ENCODE results near the gene CDC7. TPM values are rescaled to one million over a fixed set of nuclear protein-coding genes. Genes with fewer than 3 reads are reported as not detected.

Gene CDC7
- total and polyA plus RNA-seq, 2 experiments from 2014 or later, result 26.6 to 44.0 TPM

DNA sequence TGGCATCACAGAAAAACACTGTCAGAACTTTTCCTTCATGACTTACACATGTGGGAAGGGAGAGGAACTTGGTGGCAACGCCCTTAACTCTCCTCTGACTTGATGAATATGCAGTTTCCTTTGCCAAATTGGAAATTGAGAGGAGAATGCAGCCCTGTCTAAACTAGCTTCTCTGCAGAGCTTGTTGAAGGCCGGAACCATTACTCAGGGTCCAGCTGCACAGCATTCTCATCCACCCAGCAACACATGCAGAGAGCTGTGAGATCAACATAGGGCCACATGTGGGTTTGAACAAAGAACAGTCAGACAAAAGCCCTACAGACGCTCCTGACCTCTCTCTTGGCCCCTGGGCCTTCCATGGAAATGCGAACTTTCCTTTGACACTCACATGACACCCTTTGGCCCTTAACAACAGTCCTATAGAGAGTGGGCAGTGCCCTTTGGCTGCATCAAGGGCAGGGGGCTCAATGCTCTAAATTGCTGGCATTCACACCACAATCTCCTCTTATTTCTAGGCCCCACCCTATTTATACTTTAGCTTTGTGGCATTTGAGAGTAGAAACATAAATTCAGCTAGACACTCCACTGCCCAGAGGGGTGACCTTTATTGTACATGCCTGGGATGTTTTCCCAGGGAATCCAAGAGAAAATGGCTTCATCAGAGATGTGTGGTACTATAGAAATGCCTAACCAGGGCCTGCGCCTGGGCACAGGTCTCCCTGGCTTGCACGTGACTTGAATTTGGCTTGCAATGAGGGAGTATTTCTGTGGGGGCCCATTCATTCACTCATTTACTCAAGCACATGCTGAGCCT lies 64.4 kb downstream of the CDC7 start:
- peaks cover 8% of the 10 kb centered on the region; the same call in 2 of the 3 replicates for H3K9me3 Mint-ChIP-seq
- DNase-seq (ENCODE audit: low spot score), result no peak
- H3K27ac ChIP-seq (ENCODE audit: low read depth), result no peak overlapping the region

More for the DNA sequence above, 64.4 kb downstream of the CDC7 start:
- Mint-ChIP-seq H3K4me1 (peaks cover 4% of the 10 kb centered on the region; the same call in 2 of the 3 replicates), H3K36me3 (ENCODE audit: low read depth) (peaks cover 8% of the 10 kb centered on the region), H3K4me3 (no peak overlapping the region), H3K27ac (no peak overlapping the region), H3K27me3 (ENCODE audit: insufficient read depth, low read depth, poor library complexity) (peaks cover 2% of the 10 kb centered on the region)
- H3K4me2 ChIP-seq, result no peak overlapping the region
- H3K36me3 ChIP-seq (ENCODE audit: insufficient read depth), result 0 out of 2 replicates have a peak, but pooled peaks cover 8% of the 10 kb centered on the region
- H2AFZ ChIP-seq, result peak overlapping the region; percentile 94
- no peaks in the 10 kb centered on the region for H3F3A ChIP-seq (replicated peaks; ENCODE audit: low read depth)
- TF ChIP-seq NANOG (IDR thresholded peaks at IDR 0.05; ENCODE audit: borderline replicate concordance) (no peak), POLR2AphosphoS5 (IDR thresholded peaks at IDR 0.05; ENCODE audit: low read depth) (no peak), ZNF331 (CRISPR knock-in tag; IDR thresholded peaks at IDR 0.05; ENCODE audit: low read depth) (no peak), EZH2phosphoT487 (IDR thresholded peaks at IDR 0.05; ENCODE audit: unreplicated experiment) (no peak), EZH2 (IDR thresholded peaks at IDR 0.05; ENCODE audit: low read depth, unreplicated experiment) (no peak), STAT1 (IDR thresholded peaks at IDR 0.05; ENCODE audit: unreplicated experiment) (no peak), CREB1 (CRISPR knock-in tag; IDR thresholded peaks at IDR 0.05; ENCODE audit: low read depth) (no peak), JUNB (IDR thresholded peaks at IDR 0.05; ENCODE audit: unreplicated experiment) (no peak), ZNF114 (CRISPR knock-in tag; IDR thresholded peaks at IDR 0.05) (no peak)
- TF ChIP-seq, protein P1, sequence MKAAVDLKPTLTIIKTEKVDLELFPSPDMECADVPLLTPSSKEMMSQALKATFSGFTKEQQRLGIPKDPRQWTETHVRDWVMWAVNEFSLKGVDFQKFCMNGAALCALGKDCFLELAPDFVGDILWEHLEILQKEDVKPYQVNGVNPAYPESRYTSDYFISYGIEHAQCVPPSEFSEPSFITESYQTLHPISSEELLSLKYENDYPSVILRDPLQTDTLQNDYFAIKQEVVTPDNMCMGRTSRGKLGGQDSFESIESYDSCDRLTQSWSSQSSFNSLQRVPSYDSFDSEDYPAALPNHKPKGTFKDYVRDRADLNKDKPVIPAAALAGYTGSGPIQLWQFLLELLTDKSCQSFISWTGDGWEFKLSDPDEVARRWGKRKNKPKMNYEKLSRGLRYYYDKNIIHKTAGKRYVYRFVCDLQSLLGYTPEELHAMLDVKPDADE (IDR thresholded peaks at IDR 0.05), result no peak
- TF ChIP-seq, protein P2, sequence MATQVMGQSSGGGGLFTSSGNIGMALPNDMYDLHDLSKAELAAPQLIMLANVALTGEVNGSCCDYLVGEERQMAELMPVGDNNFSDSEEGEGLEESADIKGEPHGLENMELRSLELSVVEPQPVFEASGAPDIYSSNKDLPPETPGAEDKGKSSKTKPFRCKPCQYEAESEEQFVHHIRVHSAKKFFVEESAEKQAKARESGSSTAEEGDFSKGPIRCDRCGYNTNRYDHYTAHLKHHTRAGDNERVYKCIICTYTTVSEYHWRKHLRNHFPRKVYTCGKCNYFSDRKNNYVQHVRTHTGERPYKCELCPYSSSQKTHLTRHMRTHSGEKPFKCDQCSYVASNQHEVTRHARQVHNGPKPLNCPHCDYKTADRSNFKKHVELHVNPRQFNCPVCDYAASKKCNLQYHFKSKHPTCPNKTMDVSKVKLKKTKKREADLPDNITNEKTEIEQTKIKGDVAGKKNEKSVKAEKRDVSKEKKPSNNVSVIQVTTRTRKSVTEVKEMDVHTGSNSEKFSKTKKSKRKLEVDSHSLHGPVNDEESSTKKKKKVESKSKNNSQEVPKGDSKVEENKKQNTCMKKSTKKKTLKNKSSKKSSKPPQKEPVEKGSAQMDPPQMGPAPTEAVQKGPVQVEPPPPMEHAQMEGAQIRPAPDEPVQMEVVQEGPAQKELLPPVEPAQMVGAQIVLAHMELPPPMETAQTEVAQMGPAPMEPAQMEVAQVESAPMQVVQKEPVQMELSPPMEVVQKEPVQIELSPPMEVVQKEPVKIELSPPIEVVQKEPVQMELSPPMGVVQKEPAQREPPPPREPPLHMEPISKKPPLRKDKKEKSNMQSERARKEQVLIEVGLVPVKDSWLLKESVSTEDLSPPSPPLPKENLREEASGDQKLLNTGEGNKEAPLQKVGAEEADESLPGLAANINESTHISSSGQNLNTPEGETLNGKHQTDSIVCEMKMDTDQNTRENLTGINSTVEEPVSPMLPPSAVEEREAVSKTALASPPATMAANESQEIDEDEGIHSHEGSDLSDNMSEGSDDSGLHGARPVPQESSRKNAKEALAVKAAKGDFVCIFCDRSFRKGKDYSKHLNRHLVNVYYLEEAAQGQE (IDR thresholded peaks at IDR 0.05; ENCODE audit: unreplicated experiment), result no peak
- TF ChIP-seq, protein P3, sequence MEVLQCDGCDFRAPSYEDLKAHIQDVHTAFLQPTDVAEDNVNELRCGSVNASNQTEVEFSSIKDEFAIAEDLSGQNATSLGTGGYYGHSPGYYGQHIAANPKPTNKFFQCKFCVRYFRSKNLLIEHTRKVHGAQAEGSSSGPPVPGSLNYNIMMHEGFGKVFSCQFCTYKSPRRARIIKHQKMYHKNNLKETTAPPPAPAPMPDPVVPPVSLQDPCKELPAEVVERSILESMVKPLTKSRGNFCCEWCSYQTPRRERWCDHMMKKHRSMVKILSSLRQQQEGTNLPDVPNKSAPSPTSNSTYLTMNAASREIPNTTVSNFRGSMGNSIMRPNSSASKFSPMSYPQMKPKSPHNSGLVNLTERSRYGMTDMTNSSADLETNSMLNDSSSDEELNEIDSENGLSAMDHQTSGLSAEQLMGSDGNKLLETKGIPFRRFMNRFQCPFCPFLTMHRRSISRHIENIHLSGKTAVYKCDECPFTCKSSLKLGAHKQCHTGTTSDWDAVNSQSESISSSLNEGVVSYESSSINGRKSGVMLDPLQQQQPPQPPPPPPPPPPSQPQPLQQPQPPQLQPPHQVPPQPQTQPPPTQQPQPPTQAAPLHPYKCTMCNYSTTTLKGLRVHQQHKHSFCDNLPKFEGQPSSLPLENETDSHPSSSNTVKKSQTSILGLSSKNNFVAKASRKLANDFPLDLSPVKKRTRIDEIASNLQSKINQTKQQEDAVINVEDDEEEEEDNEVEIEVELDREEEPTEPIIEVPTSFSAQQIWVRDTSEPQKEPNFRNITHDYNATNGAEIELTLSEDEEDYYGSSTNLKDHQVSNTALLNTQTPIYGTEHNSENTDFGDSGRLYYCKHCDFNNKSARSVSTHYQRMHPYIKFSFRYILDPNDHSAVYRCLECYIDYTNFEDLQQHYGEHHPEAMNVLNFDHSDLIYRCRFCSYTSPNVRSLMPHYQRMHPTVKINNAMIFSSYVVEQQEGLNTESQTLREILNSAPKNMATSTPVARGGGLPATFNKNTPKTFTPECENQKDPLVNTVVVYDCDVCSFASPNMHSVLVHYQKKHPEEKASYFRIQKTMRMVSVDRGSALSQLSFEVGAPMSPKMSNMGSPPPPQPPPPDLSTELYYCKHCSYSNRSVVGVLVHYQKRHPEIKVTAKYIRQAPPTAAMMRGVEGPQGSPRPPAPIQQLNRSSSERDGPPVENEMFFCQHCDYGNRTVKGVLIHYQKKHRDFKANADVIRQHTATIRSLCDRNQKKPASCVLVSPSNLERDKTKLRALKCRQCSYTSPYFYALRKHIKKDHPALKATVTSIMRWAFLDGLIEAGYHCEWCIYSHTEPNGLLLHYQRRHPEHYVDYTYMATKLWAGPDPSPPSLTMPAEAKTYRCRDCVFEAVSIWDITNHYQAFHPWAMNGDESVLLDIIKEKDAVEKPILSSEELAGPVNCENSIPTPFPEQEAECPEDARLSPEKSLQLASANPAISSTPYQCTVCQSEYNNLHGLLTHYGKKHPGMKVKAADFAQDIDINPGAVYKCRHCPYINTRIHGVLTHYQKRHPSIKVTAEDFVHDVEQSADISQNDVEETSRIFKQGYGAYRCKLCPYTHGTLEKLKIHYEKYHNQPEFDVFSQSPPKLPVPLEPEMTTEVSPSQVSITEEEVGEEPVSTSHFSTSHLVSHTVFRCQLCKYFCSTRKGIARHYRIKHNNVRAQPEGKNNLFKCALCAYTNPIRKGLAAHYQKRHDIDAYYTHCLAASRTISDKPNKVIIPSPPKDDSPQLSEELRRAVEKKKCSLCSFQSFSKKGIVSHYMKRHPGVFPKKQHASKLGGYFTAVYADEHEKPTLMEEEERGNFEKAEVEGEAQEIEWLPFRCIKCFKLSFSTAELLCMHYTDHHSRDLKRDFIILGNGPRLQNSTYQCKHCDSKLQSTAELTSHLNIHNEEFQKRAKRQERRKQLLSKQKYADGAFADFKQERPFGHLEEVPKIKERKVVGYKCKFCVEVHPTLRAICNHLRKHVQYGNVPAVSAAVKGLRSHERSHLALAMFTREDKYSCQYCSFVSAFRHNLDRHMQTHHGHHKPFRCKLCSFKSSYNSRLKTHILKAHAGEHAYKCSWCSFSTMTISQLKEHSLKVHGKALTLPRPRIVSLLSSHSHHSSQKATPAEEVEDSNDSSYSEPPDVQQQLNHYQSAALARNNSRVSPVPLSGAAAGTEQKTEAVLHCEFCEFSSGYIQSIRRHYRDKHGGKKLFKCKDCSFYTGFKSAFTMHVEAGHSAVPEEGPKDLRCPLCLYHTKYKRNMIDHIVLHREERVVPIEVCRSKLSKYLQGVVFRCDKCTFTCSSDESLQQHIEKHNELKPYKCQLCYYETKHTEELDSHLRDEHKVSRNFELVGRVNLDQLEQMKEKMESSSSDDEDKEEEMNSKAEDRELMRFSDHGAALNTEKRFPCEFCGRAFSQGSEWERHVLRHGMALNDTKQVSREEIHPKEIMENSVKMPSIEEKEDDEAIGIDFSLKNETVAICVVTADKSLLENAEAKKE (CRISPR knock-in tag; IDR thresholded peaks at IDR 0.05), result no peak
- TF ChIP-seq, protein P4, sequence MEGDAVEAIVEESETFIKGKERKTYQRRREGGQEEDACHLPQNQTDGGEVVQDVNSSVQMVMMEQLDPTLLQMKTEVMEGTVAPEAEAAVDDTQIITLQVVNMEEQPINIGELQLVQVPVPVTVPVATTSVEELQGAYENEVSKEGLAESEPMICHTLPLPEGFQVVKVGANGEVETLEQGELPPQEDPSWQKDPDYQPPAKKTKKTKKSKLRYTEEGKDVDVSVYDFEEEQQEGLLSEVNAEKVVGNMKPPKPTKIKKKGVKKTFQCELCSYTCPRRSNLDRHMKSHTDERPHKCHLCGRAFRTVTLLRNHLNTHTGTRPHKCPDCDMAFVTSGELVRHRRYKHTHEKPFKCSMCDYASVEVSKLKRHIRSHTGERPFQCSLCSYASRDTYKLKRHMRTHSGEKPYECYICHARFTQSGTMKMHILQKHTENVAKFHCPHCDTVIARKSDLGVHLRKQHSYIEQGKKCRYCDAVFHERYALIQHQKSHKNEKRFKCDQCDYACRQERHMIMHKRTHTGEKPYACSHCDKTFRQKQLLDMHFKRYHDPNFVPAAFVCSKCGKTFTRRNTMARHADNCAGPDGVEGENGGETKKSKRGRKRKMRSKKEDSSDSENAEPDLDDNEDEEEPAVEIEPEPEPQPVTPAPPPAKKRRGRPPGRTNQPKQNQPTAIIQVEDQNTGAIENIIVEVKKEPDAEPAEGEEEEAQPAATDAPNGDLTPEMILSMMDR (conservative IDR thresholded peaks at IDR 0.05; ENCODE audit: low read depth in 2 of 2), result no peak
- H3K9me2 ChIP-seq (ENCODE audit: insufficient read depth), result no peaks in the 10 kb centered on the region
- H3K79me2 ChIP-seq (replicated peaks; ENCODE audit: insufficient read depth), result no peaks in the 10 kb centered on the region
- no peaks in the 10 kb centered on the region for H3K27me3 ChIP-seq (ENCODE audit: insufficient read depth)
- H4K20me1 ChIP-seq (replicated peaks; ENCODE audit: insufficient read depth), result no peaks in the 10 kb centered on the region
- H3K4me1 ChIP-seq (ENCODE audit: insufficient read depth), result no peaks in the 10 kb centered on the region; the same call in 1 of the 2 replicates
- no peak overlapping the region for H3K4me3 ChIP-seq
- peak; percentile 92 for ATAC-seq
